ENCODE results near the gene GAS2L3. TPM values are rescaled to one million over a fixed set of nuclear protein-coding genes. Genes with fewer than 3 reads are reported as not detected.

The GAS2L3 gene
- total RNA-seq, 1 donor from 2014 or later: 34.1 TPM

- Mint-ChIP-seq H3K27ac (ENCODE audit: unreplicated experiment) (no peak overlapping the region), H3K9me3 (no peaks in the 10 kb centered on the region)
- no peak for DNase-seq (ENCODE audit: low read depth, low spot score)
Measured at GRCh38 chr12:100651694-100652093, 78.2 kb downstream of the GAS2L3 start.

GRCh38 chr12:100652488-100652887 is 79.0 kb downstream of the GAS2L3 start:
- H3K27ac Mint-ChIP-seq (ENCODE audit: unreplicated experiment): no peak overlapping the region

More at GRCh38 chr12:100651694-100652093, 78.2 kb downstream of the GAS2L3 start:
- TF ChIP-seq CTCF (conservative IDR thresholded peaks at IDR 0.05): no peak
- H3K4me3 Mint-ChIP-seq: no peak overlapping the region
- H3K36me3 Mint-ChIP-seq (ENCODE audit: low read depth): peaks cover 2% of the 10 kb centered on the region
- peaks cover 10% of the 10 kb centered on the region for H3K4me1 Mint-ChIP-seq
- H3K27me3 Mint-ChIP-seq (ENCODE audit: low read depth): no peaks in the 10 kb centered on the region

GRCh38 chr12:100656141-100656540 is 82.7 kb downstream of the GAS2L3 start:
- Mint-ChIP-seq H3K27ac (ENCODE audit: unreplicated experiment) (no peak overlapping the region), H3K4me1 (peaks cover 5% of the 10 kb centered on the region), H3K4me3 (no peak overlapping the region), H3K27me3 (ENCODE audit: low read depth) (no peaks in the 10 kb centered on the region), H3K9me3 (peaks cover 4% of the 10 kb centered on the region), H3K36me3 (ENCODE audit: low read depth) (no peaks in the 10 kb centered on the region)
- DNase-seq (ENCODE audit: low read depth, low spot score): no peak
- TF ChIP-seq CTCF (conservative IDR thresholded peaks at IDR 0.05): no peak

More at GRCh38 chr12:100652488-100652887, 79.0 kb downstream of the GAS2L3 start:
- H3K36me3 Mint-ChIP-seq (ENCODE audit: low read depth): peaks cover under 1% of the 10 kb centered on the region
- TF ChIP-seq CTCF (conservative IDR thresholded peaks at IDR 0.05): no peak
- no peak overlapping the region for H3K4me3 Mint-ChIP-seq
- no peak for DNase-seq (ENCODE audit: low read depth, low spot score)
- no peaks in the 10 kb centered on the region for H3K27me3 Mint-ChIP-seq (ENCODE audit: low read depth)
- H3K9me3 Mint-ChIP-seq: peaks cover 4% of the 10 kb centered on the region
- H3K4me1 Mint-ChIP-seq: peaks cover 10% of the 10 kb centered on the region

- Mint-ChIP-seq H3K27ac (ENCODE audit: unreplicated experiment) (no peak overlapping the region), H3K9me3 (peaks cover 4% of the 10 kb centered on the region), H3K36me3 (ENCODE audit: low read depth) (no peaks in the 10 kb centered on the region), H3K4me3 (no peak overlapping the region), H3K27me3 (ENCODE audit: low read depth) (no peaks in the 10 kb centered on the region), H3K4me1 (peaks cover 5% of the 10 kb centered on the region)
- no peak for TF ChIP-seq CTCF (conservative IDR thresholded peaks at IDR 0.05)
- DNase-seq (ENCODE audit: low read depth, low spot score): no peak
Measured at GRCh38 chr12:100656856-100657255, 83.4 kb downstream of the GAS2L3 start.

- no peak for DNase-seq (ENCODE audit: low read depth, low spot score)
- H3K4me1 Mint-ChIP-seq: no peaks in the 10 kb centered on the region
- no peaks in the 10 kb centered on the region for H3K27me3 Mint-ChIP-seq (ENCODE audit: low read depth)
- H3K36me3 Mint-ChIP-seq (ENCODE audit: low read depth): no peaks in the 10 kb centered on the region
- no peak overlapping the region for H3K4me3 Mint-ChIP-seq
- H3K27ac Mint-ChIP-seq (ENCODE audit: unreplicated experiment): no peak overlapping the region
- H3K9me3 Mint-ChIP-seq: peaks cover 4% of the 10 kb centered on the region
- TF ChIP-seq CTCF (conservative IDR thresholded peaks at IDR 0.05): no peak
Measured at GRCh38 chr12:100661300-100661951, 87.9 kb downstream of the GAS2L3 start.

All from neural crest cell (in vitro differentiated cells).